ENCODE data around the gene PMAIP1.

The PMAIP1 gene

GRCh38 chr18:59916746-59917145 is 16.9 kb downstream of the PMAIP1 start:
- no peak overlapping the region for H4K12ac ChIP-seq (ENCODE audit: low read depth, low read length)
- H2BK12ac ChIP-seq (ENCODE audit: low read length), result no peak overlapping the region
- no CpG with 5 or more reads among the region's 3 CpGs for WGBS (ENCODE audit: extremely low coverage, insufficient coverage, insufficient read length)
- peaks cover 7 to 9% of the 10 kb centered on the region in 2 experiments for H3K4me1 ChIP-seq (ENCODE audit: control insufficient read depth in 1 of 2, insufficient read depth in 2 of 2, low read length in 2 of 2)
- H2AK5ac ChIP-seq (ENCODE audit: low read length), result no peak overlapping the region
- no peak overlapping the region for H3K4ac ChIP-seq (ENCODE audit: low read depth, low read length)
- no peak overlapping the region for H2BK120ac ChIP-seq (ENCODE audit: insufficient read depth, low read length, poor library complexity)
- no peak overlapping the region for H3K4me3 ChIP-seq (ENCODE audit: low read depth, low read length)
- no peak overlapping the region for H2BK5ac ChIP-seq (ENCODE audit: low read depth, low read length, poor library complexity)
- H3K4me2 ChIP-seq (ENCODE audit: low read length), result no peak overlapping the region
- no peak overlapping the region for H3K14ac ChIP-seq (ENCODE audit: low read length)
- no peak overlapping the region for H3K23ac ChIP-seq (ENCODE audit: low read length)
- no peak overlapping the region for H2AFZ ChIP-seq (ENCODE audit: insufficient read depth, low read length, poor library complexity)
- peak; percentile 73 to 77 for DNase-seq
- H4K91ac ChIP-seq (ENCODE audit: low read depth, low read length), result no peak overlapping the region
- H3K9ac ChIP-seq (ENCODE audit: low read length), result no peak overlapping the region
- H3K27ac ChIP-seq (ENCODE audit: low read depth, low read length), result no peak overlapping the region
- H3K79me1 ChIP-seq (ENCODE audit: low read length), result peaks cover 2% of the 10 kb centered on the region
- no peaks in the 10 kb centered on the region for H3K36me3 ChIP-seq (ENCODE audit: control insufficient read depth in 1 of 2, insufficient read depth in 2 of 2, low read length in 2 of 2)
- no peak overlapping the region for H3K18ac ChIP-seq (ENCODE audit: low read length)
- H4K8ac ChIP-seq (ENCODE audit: low read depth, low read length), result no peak overlapping the region
- no peaks in the 10 kb centered on the region for H3K79me2 ChIP-seq (ENCODE audit: control insufficient read depth, insufficient read depth, low read length, poor library complexity)
- no peaks in the 10 kb centered on the region for H3K9me3 ChIP-seq (ENCODE audit: insufficient read depth, low read depth, low read length)
- no peaks in the 10 kb centered on the region for H3K27me3 ChIP-seq (ENCODE audit: insufficient read depth, low read length)

DNA sequence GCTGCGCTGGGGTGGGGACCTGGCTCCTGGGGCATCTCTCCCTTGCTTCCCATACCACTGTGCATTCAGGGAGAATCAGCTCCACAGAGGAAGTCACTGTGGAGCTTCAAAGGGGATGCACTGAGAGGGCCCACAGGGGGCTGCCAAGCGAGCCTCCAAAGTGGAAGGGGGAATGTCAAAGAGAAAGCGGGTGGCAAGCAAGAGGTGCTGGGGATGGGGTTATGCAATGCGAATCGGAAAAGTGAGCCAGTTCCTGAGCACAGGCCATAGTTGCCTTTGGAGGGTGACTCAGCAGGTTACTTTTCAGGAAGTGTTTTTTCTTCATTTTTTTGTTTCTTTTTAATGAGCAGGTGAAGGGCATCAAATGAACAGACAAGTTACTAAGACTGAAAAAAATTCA is 17.6 kb downstream of the PMAIP1 start:
- Histone ChIP-seq H3K27ac (ENCODE audit: low read depth, low read length) (no peak overlapping the region), H4K91ac (ENCODE audit: low read depth, low read length) (no peak overlapping the region), H2BK12ac (ENCODE audit: low read length) (no peak overlapping the region), H3K9ac (ENCODE audit: low read length) (no peak overlapping the region), H3K23ac (ENCODE audit: low read length) (no peak overlapping the region), H3K36me3 (ENCODE audit: control insufficient read depth in 1 of 2, insufficient read depth in 2 of 2, low read length in 2 of 2) (no peaks in the 10 kb centered on the region), H3K4me2 (ENCODE audit: low read length) (no peak overlapping the region), H3K14ac (ENCODE audit: low read length) (no peak overlapping the region), H2BK5ac (ENCODE audit: low read depth, low read length, poor library complexity) (no peak overlapping the region), H3K79me2 (ENCODE audit: control insufficient read depth, insufficient read depth, low read length, poor library complexity) (no peaks in the 10 kb centered on the region), H2AK5ac (ENCODE audit: low read length) (no peak overlapping the region), H3K9me3 (ENCODE audit: insufficient read depth, low read depth, low read length) (no peaks in the 10 kb centered on the region), H3K4me3 (ENCODE audit: low read depth, low read length) (no peak overlapping the region), H3K79me1 (ENCODE audit: low read length) (peaks cover 2% of the 10 kb centered on the region), H2BK120ac (ENCODE audit: insufficient read depth, low read length, poor library complexity) (peak overlapping the region; percentile 68), H2AFZ (ENCODE audit: insufficient read depth, low read length, poor library complexity) (no peak overlapping the region), H3K18ac (ENCODE audit: low read length) (no peak overlapping the region), H4K8ac (ENCODE audit: low read depth, low read length) (peak overlapping the region; percentile 25), H3K27me3 (ENCODE audit: insufficient read depth, low read length) (no peaks in the 10 kb centered on the region), H3K4ac (ENCODE audit: low read depth, low read length) (no peak overlapping the region), H3K4me1 (ENCODE audit: control insufficient read depth in 1 of 2, insufficient read depth in 2 of 2, low read length in 2 of 2) (peaks cover 7 to 9% of the 10 kb centered on the region in 2 experiments), H4K12ac (ENCODE audit: low read depth, low read length) (no peak overlapping the region)
- WGBS (ENCODE audit: extremely low coverage, insufficient coverage, insufficient read length), result no CpG with 5 or more reads among the region's 5 CpGs
- DNase-seq, result peak; percentile 50 to 52

GRCh38 chr18:59918320-59918755 is 18.5 kb downstream of the PMAIP1 start:
- Histone ChIP-seq H3K4ac (ENCODE audit: low read depth, low read length) (no peak overlapping the region), H3K27ac (ENCODE audit: low read depth, low read length) (no peak overlapping the region), H3K4me3 (ENCODE audit: low read depth, low read length) (no peak overlapping the region), H2BK12ac (ENCODE audit: low read length) (peak overlapping the region; percentile 19), H2AFZ (ENCODE audit: insufficient read depth, low read length, poor library complexity) (no peak overlapping the region), H3K36me3 (ENCODE audit: control insufficient read depth in 1 of 2, insufficient read depth in 2 of 2, low read length in 2 of 2) (no peaks in the 10 kb centered on the region), H3K18ac (ENCODE audit: low read length) (no peak overlapping the region), H2AK5ac (ENCODE audit: low read length) (no peak overlapping the region), H3K4me2 (ENCODE audit: low read length) (no peak overlapping the region), H3K9ac (ENCODE audit: low read length) (no peak overlapping the region), H3K4me1 (ENCODE audit: control insufficient read depth in 1 of 2, insufficient read depth in 2 of 2, low read length in 2 of 2) (peaks cover 9 to 11% of the 10 kb centered on the region in 2 experiments), H3K27me3 (ENCODE audit: insufficient read depth, low read length) (no peaks in the 10 kb centered on the region), H2BK5ac (ENCODE audit: low read depth, low read length, poor library complexity) (peak overlapping the region; percentile 4), H3K79me1 (ENCODE audit: low read length) (peaks cover 2% of the 10 kb centered on the region), H3K23ac (ENCODE audit: low read length) (no peak overlapping the region), H4K12ac (ENCODE audit: low read depth, low read length) (no peak overlapping the region), H4K8ac (ENCODE audit: low read depth, low read length) (peak overlapping the region; percentile 4), H3K79me2 (ENCODE audit: control insufficient read depth, insufficient read depth, low read length, poor library complexity) (no peaks in the 10 kb centered on the region), H4K91ac (ENCODE audit: low read depth, low read length) (peak overlapping the region; percentile 50), H3K9me3 (ENCODE audit: insufficient read depth, low read depth, low read length) (no peaks in the 10 kb centered on the region), H3K14ac (ENCODE audit: low read length) (peak overlapping the region; percentile 11), H2BK120ac (ENCODE audit: insufficient read depth, low read length, poor library complexity) (no peak overlapping the region)
- peak in 1 of 2 donors; percentile 17 for DNase-seq
- no CpG with 5 or more reads among the region's 9 CpGs for WGBS (ENCODE audit: extremely low coverage, insufficient coverage, insufficient read length)

- Histone ChIP-seq H3K27me3 (ENCODE audit: insufficient read depth, low read length) (no peaks in the 10 kb centered on the region), H3K4me3 (ENCODE audit: low read depth, low read length) (no peak overlapping the region), H3K79me2 (ENCODE audit: control insufficient read depth, insufficient read depth, low read length, poor library complexity) (no peaks in the 10 kb centered on the region), H3K14ac (ENCODE audit: low read length) (no peak overlapping the region), H3K9me3 (ENCODE audit: insufficient read depth, low read depth, low read length) (no peaks in the 10 kb centered on the region), H4K12ac (ENCODE audit: low read depth, low read length) (no peak overlapping the region), H4K91ac (ENCODE audit: low read depth, low read length) (no peak overlapping the region), H3K36me3 (ENCODE audit: control insufficient read depth in 1 of 2, insufficient read depth in 2 of 2, low read length in 2 of 2) (no peaks in the 10 kb centered on the region), H2AK5ac (ENCODE audit: low read length) (no peak overlapping the region), H2BK120ac (ENCODE audit: insufficient read depth, low read length, poor library complexity) (no peak overlapping the region), H3K9ac (ENCODE audit: low read length) (no peak overlapping the region), H3K4ac (ENCODE audit: low read depth, low read length) (no peak overlapping the region), H3K23ac (ENCODE audit: low read length) (no peak overlapping the region), H2BK5ac (ENCODE audit: low read depth, low read length, poor library complexity) (no peak overlapping the region), H3K18ac (ENCODE audit: low read length) (no peak overlapping the region), H3K4me1 (ENCODE audit: control insufficient read depth in 1 of 2, insufficient read depth in 2 of 2, low read length in 2 of 2) (peaks cover 13 to 16% of the 10 kb centered on the region in 2 experiments), H4K8ac (ENCODE audit: low read depth, low read length) (no peak overlapping the region), H3K79me1 (ENCODE audit: low read length) (peaks cover 5% of the 10 kb centered on the region), H2BK12ac (ENCODE audit: low read length) (no peak overlapping the region), H3K4me2 (ENCODE audit: low read length) (no peak overlapping the region), H2AFZ (ENCODE audit: insufficient read depth, low read length, poor library complexity) (no peak overlapping the region), H3K27ac (ENCODE audit: low read depth, low read length) (no peak overlapping the region)
- no peak for DNase-seq
- WGBS (ENCODE audit: extremely low coverage, insufficient coverage, insufficient read length), result no CpG with 5 or more reads among the region's 6 CpGs
These were observed 19.2 kb downstream of the PMAIP1 start for GRCh38 chr18:59918997-59919396.
